Activated T-helper 1 cell treated with Interleukin-2 at 50 U/mL for 16 hours (primary cell): ENCODE measurements around the gene GP1BA.

Source experiments
- DNase-seq: peaks from one replicate; pipeline ENCODE4 v3.0.0-alpha.2; 2020; ENCODE audit warnings: low read depth

The GP1BA gene

DNA sequence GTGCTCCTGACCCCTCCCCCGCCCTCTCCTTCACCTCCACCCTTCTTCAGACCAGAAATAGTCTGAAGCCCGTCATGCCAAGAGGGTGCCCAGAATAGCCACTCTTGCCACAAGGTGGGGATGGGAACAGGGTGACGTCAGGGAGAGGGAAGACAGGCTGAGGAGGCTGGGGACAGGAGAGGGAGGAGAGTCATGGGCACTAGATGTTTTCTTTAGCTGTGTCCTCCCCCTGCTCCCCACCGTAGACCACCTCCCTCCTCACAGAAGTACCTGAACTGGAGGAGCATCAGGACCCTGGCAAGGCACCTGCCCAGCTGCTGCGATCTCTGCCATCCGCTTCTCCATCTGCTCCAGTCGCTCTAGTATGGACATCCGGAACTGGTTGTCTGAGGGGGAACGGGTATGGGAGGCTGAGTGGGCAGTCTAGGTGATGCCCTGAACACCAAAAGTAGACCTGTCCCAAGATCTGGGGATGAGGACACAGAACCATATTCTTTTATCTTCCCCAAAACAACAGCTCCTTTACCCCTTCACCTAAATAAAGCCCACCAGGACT lies 42.1 kb downstream of the GP1BA start:
- no peak for DNase-seq

DNA sequence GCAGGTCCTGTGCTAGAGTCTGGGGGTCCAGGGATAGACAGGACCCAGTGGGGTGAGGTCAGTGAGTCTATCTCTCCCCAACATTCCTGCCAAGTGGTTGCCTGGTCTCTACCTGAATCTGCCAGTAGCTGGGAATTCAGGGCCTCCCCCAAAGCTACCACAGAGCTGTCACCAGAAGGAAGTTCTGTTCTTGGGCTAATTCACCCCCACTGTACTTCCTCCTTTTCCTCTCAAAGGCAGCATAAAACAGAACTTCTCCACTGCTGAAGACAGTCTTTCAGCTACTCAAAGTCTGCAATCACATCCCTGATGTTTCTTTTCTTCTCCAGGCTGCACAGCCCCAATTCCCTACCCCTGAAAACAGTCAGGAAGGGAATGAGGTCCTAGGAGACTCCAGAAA lies 46.6 kb downstream of the GP1BA start:
- DNase-seq = no peak

DNA sequence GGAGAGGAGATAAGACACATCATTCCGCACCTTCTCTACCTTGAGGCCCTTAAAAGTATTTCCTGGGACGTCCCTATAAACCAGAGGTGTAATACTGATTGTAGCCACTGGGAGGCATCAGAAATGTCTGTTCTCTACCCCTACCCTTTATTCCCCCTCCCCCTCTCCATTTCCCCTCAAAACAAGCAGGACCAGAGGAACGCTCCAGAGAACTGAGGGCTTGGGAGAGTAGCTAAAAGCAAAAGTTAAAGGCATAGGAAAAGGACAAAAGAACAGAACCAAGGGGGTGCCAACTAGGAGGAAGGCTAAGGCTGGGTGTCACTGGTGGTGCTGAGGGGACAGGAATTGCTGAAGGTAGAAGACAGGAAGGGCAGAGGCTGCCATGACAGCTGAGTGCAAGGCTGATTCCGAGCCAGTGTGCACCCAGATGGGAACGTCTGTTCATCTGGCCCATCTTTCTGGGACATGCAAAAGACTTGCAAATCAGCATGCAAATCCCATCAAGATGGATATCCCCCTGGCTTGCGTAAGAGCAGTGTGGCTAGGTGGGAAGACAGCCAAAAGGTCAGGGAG lies 48.7 kb downstream of the GP1BA start:
- no peak for DNase-seq

DNA sequence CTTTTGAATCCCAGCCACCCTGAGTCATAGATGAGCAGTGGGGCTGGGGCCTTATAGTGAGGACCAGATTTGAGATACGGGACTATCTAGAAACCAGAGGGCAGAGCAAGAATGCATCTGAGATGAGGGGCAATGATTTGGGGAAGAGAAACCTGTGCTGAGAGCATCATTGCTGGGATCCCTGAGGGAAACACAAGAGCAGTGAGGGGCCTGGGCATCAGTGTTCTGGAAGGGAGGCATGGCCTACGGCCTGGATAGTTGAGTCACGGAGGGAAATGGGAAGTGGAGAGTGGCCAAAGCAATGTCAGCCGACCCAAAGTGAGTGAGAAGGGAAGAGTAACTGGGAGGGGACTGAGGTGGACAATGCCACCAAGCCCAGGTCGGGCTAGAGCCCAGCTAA lies 50.2 kb downstream of the GP1BA start:
- DNase-seq = no peak
